ENCODE measurements around the gene SLC29A1. TPM values are rescaled to one million over a fixed set of nuclear protein-coding genes. Genes with fewer than 3 reads are reported as not detected.
"Not testable (repeated sequence)": the region's sequence is repeated elsewhere in the genome, so short reads cannot be mapped to it uniquely, and the experiment has no call there.

The SLC29A1 gene
- total RNA-seq, 2 donors from 2014 or later, result 18.5 to 58.9 TPM

DNA sequence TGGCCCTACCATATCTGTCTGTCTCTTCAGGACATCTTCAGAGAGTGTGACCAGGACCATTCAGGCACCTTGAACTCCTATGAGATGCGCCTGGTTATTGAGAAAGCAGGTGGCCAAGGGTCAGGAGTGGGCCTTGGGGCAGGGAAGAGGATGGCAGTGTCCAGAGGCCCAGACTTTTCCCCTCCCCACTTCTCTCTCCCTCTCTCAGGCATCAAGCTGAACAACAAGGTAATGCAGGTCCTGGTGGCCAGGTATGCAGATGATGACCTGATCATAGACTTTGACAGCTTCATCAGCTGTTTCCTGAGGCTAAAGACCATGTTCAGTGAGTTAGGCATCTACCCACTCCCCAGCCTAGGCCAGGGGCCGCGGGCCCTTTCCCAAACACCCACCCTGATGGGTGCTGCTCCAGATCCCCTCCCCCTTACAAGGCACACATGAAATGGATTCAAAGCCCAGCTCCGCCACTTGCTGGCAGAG is 40.4 kb upstream of the SLC29A1 start:
- H3K36me3 ChIP-seq, result no peaks in the 10 kb centered on the region

DNA sequence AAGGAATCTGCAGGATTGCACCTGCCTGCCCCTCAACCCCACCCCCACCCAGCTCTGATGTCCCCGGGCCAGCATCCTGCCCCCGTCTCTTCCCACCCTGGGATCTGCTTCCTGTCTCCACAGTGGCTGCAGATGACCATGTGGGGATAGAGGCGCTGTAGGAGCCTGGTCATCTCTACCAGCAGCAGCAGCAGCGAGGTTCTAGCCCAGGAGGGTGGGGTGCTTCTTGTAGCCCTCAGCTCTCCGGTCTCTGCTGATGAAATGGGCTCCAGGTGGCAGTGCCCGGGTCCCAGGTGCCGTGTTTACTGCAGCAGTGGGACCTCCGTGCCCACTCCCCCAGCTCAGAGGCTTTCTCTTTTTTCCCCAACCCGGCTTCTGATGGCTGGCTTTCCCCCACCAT is 39.6 kb upstream of the SLC29A1 start:
- TF ChIP-seq, protein P1, sequence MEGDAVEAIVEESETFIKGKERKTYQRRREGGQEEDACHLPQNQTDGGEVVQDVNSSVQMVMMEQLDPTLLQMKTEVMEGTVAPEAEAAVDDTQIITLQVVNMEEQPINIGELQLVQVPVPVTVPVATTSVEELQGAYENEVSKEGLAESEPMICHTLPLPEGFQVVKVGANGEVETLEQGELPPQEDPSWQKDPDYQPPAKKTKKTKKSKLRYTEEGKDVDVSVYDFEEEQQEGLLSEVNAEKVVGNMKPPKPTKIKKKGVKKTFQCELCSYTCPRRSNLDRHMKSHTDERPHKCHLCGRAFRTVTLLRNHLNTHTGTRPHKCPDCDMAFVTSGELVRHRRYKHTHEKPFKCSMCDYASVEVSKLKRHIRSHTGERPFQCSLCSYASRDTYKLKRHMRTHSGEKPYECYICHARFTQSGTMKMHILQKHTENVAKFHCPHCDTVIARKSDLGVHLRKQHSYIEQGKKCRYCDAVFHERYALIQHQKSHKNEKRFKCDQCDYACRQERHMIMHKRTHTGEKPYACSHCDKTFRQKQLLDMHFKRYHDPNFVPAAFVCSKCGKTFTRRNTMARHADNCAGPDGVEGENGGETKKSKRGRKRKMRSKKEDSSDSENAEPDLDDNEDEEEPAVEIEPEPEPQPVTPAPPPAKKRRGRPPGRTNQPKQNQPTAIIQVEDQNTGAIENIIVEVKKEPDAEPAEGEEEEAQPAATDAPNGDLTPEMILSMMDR (IDR thresholded peaks at IDR 0.05), result no peak
- TF ChIP-seq POLR2AphosphoS5 (IDR thresholded peaks at IDR 0.05) (no peak), POLR2A (IDR thresholded peaks at IDR 0.05) (no peak)
- intact Hi-C loops (cut with DNase I), result no loop called here

More for the DNA sequence above, 40.4 kb upstream of the SLC29A1 start:
- no peak for DNase-seq (ENCODE audit: low spot score)
- H3K4me1 ChIP-seq (replicated peaks), result no peaks in the 10 kb centered on the region
- no peak for TF ChIP-seq POLR2A (IDR thresholded peaks at IDR 0.05)
- TF ChIP-seq POLR2AphosphoS5 (IDR thresholded peaks at IDR 0.05), result no peak
- TF ChIP-seq, protein P1 (IDR thresholded peaks at IDR 0.05), result no peak
- H3K9me3 ChIP-seq, result no peaks in the 10 kb centered on the region
- no peaks in the 10 kb centered on the region for H3K27me3 ChIP-seq (replicated peaks; ENCODE audit: insufficient read depth)
- 95% methylated on average over 4 of the region's 4 CpGs for WGBS
- intact Hi-C loops (cut with DNase I), result no loop called here
- no peak overlapping the region for H3K4me3 ChIP-seq
- no peak overlapping the region for H3K27ac ChIP-seq

DNA sequence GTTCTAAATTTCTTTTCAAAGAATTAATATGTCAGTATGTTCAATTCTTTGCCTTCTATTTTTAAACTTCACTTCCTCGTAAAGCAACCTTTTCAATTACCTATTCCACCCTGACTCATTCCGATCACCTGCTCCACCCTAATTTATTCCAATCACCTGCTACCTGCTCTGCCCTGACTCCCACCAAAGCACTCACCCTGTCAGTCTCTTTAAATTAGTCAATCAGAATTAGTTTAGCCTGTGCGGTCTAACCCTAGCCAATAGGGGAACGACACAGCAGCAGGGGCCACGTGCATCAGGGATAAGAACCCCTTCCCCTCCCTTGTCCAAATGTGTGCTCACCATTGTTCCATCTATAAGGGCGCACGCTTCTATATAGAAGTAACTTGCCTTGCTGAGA is 38.0 kb upstream of the SLC29A1 start:
- 84% methylated on average over 7 of the region's 7 CpGs for WGBS
- intact Hi-C loops (cut with DNase I); H3K4me3 ChIP-seq: not testable (repeated sequence)

More for the DNA sequence above, 39.6 kb upstream of the SLC29A1 start:
- no peaks in the 10 kb centered on the region for H3K27me3 ChIP-seq (replicated peaks; ENCODE audit: insufficient read depth)
- H3K4me3 ChIP-seq, result no peak overlapping the region
- H3K36me3 ChIP-seq, result no peaks in the 10 kb centered on the region
- H3K4me1 ChIP-seq (replicated peaks), result no peaks in the 10 kb centered on the region
- 74% methylated on average over 8 of the region's 9 CpGs for WGBS
- H3K27ac ChIP-seq, result no peak overlapping the region
- H3K9me3 ChIP-seq, result no peaks in the 10 kb centered on the region
- DNase-seq (ENCODE audit: low spot score), result no peak

DNA sequence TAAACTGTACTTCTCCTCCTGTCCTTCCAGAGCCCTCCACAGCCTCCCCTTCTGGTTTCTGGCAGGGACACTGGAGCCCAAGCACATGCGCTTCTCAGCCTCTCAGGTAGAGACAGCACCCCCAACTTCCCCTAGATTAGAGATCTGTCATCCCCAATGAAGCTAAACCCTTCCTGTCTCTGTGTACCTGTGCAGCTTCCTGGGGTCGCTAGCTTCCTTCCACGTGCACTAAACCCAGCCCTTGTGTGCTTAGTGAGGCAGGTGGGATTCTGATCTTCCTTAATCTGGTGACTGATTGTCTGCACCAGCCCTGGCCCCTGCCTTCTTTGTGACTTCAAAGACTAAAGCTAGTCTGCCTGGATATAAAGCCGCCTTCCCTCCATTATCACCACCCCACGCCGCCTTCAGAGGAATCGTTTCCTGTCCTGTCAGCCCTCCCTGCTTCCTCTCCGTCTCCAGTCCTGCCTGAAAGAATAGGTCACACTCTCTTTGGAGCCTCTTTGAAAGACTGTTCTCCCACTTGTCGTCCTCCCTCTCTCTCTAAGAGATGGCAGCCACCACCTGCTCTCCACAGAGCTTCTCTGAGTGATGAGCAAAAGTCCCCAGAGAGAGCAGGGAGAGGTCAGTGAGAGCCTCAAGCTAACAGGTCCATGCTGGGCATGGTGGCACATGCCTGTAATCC is 37.3 kb upstream of the SLC29A1 start:
- intact Hi-C loops (cut with DNase I), result no loop called here
- H3K4me3 ChIP-seq, result no peak overlapping the region
- WGBS, result 46% methylated on average over 9 of the region's 9 CpGs
- H3K9me3 ChIP-seq, result no peaks in the 10 kb centered on the region
- no peak for DNase-seq (ENCODE audit: low spot score)
- H3K4me1 ChIP-seq (replicated peaks), result no peaks in the 10 kb centered on the region
- no peak for TF ChIP-seq POLR2A (IDR thresholded peaks at IDR 0.05)
- no peak for TF ChIP-seq POLR2AphosphoS5 (IDR thresholded peaks at IDR 0.05)
- TF ChIP-seq, protein P1 (IDR thresholded peaks at IDR 0.05), result no peak
- H3K27ac ChIP-seq, result no peak overlapping the region
- H3K36me3 ChIP-seq, result no peaks in the 10 kb centered on the region
- no peaks in the 10 kb centered on the region for H3K27me3 ChIP-seq (replicated peaks; ENCODE audit: insufficient read depth)

More for the DNA sequence above, 38.0 kb upstream of the SLC29A1 start:
- H3K4me1 ChIP-seq (replicated peaks); H3K9me3 ChIP-seq; H3K36me3 ChIP-seq; DNase-seq (ENCODE audit: low spot score); H3K27ac ChIP-seq; H3K27me3 ChIP-seq (replicated peaks; ENCODE audit: insufficient read depth): not testable (repeated sequence)

DNA sequence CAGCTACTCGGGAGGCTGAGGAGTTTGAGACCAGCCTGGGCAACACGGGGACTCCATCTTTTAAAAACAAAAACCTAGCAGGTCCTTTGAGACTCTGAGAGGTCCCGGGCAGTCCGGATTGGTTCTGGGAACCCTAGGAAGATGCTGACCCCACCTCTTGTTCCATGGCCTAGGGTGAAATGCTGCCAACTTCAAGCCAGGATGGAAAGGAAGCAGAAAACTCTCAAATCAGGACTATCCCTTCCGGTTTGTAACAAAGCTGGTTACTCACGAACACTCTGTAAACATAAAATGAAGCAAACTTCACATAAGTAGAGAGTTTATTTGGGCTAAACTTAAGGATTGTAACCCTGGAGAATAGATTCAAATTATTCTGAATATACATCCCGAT is 36.8 kb upstream of the SLC29A1 start:
- intact Hi-C loops (cut with DNase I), result no loop called here
- H3K27ac ChIP-seq, result no peak overlapping the region
- no peaks in the 10 kb centered on the region for H3K4me1 ChIP-seq (replicated peaks)
- H3K9me3 ChIP-seq, result no peaks in the 10 kb centered on the region
- H3K36me3 ChIP-seq, result no peaks in the 10 kb centered on the region
- no peak overlapping the region for H3K4me3 ChIP-seq
- no peaks in the 10 kb centered on the region for H3K27me3 ChIP-seq (replicated peaks; ENCODE audit: insufficient read depth)
- TF ChIP-seq POLR2A (IDR thresholded peaks at IDR 0.05) (no peak), POLR2AphosphoS5 (IDR thresholded peaks at IDR 0.05) (no peak)
- TF ChIP-seq, protein P1 (IDR thresholded peaks at IDR 0.05), result no peak
- WGBS, result 72% methylated on average over 7 of the region's 7 CpGs
- DNase-seq (ENCODE audit: low spot score), result no peak

All from prostate gland (tissue), 2 donors.